Left renal cortex interstitium (tissue), 4 donors: ENCODE results near the gene GRAP2. TPM values are rescaled to one million over a fixed set of nuclear protein-coding genes. Genes with fewer than 3 reads are reported as not detected.
"Not testable (repeated sequence)": the region's sequence is repeated elsewhere in the genome, so short reads cannot be mapped to it uniquely, and the experiment has no call there.

Source experiments
- DNase-seq, 4 donors: peaks; one replicate each; pipeline ENCODE4 v3.0.0-alpha.2; 2013; ENCODE audit warnings: low read depth in 4 of 4, low spot score in 2 of 4, missing footprints in 1 of 4
- polyA plus RNA-seq, 4 donors: library from polyadenylated mRNA; unstranded; fragments of 120-200 nt; gene quantifications; one replicate each; pipeline ENCODE4 v1.2.1, GENCODE V29; 2013; ENCODE audit not compliant: insufficient read length in 4 of 4

Gene GRAP2
- polyA plus RNA-seq, 4 donors, result 0.76 to 1.3 (median 1.2) TPM

DNA sequence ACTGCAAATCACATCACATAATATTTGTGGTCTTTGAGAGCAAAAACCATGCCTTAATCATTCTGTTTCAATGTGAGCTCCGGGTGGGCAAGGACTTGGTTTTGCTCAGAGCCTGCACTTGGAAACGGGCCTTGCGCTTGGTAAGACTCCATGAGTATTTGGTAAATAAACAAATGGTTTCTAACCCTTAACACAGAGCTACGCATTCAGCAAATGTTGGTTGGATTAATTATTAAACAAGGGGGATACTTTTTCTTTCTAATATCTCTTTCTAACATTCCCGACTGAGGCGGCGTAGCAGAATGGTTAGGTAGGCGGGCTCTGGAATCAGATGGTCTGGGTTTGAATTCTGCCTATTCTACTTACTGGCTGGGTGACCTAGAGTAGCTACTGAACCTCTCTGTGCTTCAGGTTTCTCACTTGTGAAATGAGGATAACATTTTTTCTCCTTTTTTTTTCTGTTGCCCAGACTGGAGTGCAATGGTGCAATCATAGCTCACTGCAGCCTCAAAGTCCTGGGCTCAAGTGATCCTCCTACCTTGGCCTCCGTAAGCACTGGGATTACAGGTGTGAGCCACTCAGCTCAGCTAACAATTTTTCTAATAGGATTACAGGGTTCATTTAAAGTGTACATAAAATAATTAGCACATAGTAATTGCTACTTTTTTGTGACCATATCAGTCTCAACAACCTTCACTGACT lies 90.4 kb downstream of the GRAP2 start:
- no peak for DNase-seq

DNA sequence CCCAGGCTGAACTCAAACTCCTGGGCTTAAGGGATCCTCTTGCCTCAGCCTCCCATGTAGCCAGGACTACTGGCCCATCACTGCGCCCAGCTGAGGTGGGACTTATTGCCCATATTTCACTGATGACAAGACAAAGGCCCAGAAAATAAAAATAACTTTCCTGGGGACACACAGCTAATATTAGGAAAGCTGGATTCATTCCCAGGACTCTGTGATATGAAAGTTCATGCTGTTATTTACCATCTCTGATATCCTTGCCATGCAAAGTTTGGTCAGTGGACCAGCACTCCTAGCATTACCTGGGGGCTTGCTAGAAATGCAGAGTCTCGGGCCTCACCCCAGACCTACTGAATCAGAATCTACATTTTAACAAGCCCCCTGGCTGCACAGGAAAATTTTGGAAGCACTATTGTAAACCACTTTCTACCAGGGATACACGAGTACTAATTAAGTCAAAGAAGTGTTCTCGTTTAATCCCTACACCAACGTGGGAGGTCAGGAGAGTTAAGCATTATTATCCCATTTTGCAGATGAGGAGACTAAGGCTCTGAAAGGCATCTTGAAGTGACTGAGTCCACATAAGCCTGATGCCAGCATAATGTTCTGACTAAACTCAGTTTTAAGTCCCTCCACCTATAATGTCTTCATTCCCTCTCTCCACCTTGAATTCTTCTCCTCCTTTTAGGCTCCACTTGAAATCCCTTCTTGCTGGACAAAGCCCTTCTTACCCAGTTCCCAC lies 91.4 kb downstream of the GRAP2 start:
- no peak for DNase-seq

DNA sequence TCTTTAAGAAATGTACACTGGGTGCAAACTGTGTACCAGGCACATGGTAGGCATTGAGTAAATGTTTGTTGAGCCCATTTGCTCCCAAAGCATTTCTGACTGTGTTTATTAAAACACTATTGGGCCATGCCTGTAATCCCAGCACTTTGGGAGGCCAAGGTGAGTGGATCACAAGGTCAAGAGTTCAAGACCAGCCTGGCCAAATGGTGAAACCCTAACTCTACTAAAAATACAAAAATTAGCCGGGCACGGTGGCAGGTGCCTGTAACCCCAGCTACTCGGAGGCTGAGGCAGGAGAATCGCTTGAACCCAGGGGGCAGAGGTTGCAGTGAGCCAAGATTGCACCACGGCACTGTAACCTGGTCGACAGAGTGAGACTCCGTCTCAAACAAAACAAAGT lies 92.0 kb downstream of the GRAP2 start:
- not testable (repeated sequence) for DNase-seq

DNA sequence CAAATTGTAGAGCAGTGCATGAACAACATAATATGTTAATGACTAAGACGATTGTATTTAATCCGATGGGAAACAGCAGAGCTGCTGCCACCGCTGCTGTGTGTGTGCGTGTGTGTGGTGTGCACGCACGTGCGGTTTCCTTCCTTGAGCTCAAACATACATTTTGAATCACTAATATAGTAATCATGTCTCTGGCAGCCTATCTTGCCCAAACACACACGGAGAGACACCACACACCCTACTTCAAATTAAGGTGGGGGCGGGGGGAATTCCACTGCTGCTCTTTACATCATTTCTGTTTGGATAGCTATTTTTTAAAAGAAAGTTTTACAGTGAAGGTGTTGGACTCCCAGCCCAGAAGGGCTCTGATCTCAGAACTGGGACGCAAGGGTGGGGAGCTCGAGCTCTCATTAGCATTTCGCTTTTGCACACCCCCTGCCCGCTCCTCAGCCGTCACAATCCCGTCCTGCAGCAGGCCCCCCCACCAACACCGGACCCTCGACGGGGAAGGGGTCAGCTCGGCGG lies 93.2 kb downstream of the GRAP2 start:
- no peak for DNase-seq

DNA sequence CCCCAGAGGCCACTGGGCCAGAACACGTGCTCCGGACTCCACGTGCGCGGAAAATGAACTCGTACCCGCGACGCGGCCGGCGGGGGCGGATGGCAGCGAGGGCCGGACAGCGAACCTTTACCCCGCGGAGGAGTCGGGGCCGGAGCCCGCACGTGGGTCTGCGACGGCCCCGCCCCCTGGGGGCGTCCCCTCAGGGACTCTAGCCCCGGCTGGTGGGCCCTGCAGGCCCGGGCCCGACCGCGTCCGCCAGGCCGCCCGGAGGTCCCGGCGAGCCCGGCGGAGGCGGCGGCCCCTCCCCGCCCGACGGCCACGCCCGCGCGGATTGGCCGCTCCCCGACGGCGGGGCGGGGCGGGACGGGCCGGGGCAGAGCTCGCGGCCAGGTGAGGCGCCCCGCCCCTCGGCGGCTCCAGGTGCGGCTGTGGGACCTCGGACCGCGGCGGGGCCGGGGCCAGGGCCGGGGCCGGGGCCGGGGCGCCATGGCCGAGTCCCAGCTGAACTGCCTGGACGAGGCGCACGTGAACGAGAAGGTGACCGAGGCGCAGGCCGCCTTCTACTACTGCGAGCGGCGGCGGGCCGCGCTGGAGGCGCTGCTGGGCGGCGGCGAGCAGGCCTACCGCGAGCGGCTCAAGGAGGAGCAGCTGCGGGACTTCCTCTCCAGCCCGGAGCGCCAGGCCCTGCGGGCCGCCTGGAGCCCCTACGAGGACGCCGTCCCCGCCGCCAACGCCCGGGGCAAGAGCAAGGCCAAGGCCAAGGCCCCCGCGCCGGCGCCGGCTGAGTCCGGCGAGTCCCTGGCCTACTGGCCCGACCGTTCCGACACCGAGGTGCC lies 93.9 kb downstream of the GRAP2 start, which contains the start of gene FAM83F:
Gene FAM83F, plus strand, starts transcription at position 389 of the 827 bp plus-strand sequence. Its CDS starts 89 bp downstream, at position 478.
- no peak for DNase-seq

DNA sequence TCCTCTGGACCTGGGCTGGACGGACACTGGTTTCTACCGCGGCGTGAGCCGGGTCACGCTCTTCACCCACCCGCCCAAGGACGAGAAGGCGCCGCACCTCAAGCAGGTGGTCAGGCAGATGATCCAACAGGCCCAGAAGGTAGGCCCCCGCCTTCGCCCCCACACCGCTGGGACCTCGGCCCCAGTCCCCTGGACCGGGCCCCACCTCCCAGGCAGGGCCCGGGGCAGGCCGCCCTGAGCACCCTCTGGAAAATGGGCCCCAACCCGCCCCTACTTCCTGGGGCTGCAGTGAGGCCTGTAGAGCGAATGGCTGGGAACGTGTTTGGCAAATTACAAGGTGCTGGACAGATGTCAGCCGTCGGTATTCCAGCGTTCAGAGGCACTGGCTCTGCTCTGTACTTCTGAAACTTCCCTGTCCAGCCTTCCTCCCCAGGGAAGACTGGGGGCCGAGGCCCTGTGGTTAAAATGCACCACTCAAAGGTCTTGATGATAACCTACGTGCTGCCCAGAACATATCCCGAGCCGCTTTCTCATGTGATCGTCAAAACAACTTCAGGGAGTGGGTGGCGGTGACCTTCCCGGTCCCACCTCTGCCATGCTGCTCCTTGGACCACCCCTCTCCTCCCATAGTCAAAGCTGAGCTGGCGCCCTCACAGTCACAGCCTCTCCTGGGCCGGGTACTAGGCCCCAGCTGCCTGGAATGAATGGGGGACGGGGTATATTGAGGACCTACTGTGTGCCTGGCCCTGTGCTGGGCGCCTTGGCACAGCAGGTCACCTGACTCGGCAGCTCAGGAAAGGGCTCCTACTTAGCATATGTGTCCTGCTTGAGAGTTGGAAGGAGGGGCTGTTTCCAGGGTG lies 94.7 kb downstream of the GRAP2 start:
- DNase-seq, result no peak

DNA sequence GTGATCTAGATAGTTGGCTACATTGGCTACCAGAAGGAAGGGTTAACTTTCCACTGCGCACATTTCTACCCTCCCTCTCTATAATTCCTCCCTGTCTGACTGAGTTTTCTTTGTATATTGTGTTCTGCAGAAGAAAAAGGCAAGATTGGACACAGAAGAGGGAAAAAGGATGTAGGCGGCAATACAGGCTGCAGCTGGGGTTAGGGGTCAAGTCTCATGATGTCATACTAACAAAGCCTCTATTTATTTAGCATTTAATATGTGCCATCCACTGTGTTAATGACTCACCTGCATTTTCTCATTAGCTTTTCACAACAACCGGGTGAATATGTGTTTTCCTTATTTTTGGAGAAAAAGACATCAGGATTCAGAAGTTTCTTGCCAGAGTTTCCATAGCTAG lies 95.8 kb downstream of the GRAP2 start:
- no peak for DNase-seq

DNA sequence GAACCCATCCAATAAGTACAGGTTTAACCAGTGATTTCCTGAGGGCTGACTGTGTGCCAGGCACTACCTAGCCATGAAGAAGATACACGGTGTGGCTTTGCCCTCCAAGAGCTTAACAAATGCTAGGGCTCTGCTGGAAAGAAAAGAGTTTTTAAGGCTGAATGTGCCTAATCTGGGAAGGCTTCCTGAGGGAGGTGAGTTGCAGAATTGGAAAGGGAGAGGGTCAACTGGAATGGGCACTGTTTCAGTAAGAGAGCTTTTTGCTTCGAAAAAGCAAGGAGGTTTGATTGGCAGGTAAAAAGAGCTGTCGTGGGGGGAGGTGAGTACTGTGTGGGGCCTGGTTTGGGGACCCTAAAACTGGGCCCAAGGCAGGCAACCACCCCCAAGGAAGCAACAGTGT lies 96.5 kb downstream of the GRAP2 start:
- no peak for DNase-seq

DNA sequence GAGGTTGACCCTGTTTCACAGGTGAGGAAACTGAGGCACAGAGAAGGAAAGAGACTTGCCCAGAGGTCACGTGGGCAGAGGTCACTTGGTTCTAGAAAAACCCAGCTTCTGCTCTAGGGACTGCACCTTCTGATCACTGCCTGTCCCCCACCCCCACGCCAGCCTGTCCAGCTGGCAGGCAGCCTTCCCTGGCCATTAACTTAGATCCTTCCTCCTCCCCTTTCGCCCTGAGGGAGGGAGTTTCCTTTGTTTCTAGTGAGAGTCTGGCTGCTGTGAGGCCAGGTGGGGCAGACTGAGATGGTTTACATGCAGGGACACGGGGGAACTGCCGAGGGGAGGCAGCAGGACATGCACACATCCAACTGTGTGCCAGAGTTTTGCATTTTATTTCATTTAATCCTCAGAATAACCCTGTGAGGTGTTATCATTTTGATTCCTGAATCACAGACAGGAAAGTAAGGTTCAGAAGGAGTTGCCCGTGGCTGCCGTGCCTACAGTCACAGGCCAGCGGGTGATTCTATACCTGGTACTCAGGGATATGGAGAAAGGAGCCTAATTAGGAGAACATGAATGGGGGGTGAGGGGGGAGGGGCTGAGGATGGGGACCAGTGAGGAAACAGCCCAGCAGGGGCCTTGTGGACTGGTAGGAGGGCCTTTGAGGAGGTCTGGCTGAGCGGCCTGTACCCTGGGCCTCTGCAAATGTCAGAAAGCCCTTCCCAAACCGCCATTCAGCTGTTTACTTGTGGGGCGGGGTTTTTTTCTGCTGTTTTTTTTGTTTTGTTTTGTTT lies 97.2 kb downstream of the GRAP2 start:
- no peak for DNase-seq

DNA sequence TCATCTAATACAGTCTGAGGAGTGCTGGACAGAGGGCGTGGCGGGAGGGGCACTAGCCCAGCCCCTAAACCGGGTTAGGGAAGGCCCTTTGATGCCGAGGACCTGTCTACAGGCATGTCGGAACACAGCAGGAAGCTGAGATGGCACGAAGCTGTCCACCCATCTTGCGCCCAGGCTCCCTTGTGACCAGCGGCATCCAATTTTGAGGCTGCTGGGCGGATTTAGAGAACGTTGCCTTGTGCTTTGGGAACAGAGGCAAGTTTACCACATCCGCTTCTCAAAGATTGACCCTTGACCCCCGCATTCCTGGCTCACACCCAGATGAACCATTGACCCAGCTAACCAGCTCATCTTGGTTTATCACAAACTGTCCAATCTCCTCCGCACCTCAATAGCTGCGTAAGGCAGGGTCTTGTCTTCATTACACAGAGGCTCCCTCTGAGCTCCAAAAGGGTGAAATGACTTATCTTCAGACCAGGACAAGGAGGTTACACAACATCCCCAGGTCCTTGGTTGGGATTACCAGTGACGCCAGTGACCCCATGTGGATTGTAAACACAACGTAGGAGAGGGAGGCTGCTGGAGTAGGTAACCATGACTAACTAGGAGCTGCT lies 98.4 kb downstream of the GRAP2 start:
- DNase-seq, result no peak

DNA sequence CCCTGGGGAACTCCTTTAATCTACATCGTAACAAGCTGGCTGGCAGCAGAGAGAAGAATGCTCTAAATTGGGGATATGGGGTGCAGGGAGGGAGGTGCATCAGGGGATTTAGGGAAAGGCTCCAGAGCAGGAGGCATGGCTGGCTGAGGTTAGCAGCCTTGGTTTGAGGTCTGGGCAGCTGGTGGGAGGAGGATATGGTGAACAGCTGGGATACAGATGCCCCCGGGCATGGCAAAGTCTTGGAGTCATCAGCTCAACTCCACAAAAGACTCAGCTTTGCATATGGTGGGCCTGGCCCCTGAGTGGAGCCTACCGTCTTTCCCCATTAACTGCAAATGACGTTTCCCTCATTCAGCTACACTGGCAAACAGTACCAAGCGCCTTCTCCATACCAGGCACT lies 99.3 kb downstream of the GRAP2 start:
- DNase-seq, result no peak

DNA sequence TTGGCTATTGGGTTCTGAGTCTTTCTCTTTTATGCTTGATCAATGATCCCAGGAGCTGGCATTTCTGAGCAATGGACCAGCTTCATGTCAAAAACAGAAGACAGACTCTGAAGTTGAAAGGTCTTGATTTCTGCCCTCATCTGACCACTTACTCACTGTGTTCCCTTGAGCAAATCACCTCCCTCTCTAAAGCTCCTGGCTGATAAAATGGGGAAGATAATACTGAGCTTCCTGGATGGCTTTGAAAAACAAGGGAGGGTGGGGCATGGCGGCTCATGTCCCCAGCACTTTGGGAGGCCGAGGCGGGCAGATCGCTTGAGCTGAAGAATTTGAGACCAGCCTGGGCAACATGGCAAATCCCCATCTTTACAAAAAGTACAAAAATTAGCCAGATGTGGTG lies 100.2 kb downstream of the GRAP2 start:
- no peak for DNase-seq

DNA sequence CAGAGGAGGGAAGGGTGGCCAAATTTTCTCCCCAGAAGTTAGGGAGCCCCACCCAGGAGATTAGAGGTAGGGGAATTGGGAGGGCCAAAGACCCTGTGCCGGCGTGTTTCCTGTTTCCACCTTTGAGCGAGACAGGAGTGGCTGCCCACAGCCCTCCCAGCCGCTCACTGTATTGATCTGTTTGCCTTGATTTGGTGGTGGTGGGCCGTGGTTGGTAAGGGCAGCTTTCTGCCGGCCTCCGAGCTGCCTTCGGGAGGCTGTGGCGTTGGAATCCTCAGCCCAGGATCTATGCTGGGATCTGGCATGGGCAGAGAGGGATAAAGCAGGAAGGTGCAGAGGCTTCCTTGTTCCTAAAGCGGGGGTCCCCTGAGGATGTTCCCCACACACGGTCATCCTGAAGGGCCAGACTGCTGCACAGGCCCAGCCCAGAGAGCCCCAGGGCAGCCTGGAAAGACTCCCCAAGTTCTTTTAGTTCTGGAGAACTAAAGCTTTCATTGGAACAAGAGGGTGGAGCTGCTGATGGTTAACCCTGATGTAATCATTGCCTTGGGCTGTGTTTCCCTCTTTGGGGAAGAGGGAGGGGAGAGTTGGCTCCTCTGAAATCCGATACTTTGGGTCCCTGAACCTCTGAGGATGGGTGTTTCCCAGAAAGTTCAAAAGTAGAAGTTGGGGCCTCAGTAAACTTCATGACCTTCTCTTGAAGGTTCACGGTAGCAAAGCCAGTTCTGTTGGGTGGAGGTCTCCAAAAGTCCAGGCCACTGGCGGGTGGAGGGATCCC lies 101.1 kb downstream of the GRAP2 start:
- DNase-seq, result no peak

DNA sequence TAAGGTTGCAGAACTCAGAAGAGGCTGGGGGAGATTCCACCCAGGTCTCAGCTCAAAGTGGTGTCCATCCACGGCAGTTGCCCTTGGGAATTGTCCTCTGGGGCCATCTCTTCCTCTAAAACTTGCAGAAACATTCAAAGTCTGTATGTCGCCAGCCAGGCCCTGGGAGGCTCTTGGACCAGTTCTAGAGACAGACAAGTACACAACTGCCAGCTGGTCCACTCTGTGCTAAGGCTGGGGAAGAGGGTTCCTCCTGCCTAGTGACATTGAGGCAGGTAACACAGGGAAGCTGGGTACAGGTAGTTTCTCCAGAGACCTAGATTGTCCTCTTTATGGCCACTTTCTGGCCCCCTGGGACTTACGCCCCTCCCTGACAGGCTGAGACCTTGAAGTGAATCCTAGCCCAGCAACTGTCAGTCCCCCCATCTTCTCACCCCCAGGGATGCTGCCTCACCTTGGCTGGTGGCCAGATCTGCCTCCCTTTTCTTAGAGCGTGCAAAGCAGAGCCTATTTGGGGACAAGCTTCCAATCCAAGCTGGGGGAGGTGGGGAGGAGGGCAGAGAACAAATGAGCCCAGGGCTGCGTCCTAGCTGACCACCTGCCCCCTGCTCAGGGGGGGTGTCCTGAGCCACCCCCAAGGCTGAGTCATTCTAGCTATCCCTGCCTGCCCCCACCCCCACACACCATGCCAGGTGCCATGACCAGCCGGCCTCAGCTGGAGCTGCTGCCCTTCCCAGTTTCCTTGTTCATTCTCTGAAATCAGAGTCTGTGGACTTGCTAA lies 102.2 kb downstream of the GRAP2 start:
- no peak for DNase-seq

DNA sequence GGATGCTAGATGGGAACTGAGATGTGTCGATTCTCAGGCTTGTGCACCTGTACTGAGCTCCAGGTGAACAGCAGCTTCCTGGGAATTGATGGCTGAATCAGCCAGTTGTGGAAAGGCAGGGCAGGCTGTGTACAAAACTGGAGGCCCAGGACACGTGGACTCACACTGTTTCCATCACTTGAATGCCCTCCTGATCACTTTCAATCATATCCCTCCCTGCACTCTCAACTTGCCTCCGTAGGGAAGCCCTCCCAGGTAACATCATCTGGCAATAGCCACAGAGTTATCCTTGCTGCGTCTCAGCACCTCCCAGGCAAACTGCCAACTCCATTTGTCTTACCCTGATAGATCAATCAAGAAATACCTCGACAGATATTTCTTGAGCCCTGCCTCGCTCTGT lies 104.0 kb downstream of the GRAP2 start:
- no peak for DNase-seq

DNA sequence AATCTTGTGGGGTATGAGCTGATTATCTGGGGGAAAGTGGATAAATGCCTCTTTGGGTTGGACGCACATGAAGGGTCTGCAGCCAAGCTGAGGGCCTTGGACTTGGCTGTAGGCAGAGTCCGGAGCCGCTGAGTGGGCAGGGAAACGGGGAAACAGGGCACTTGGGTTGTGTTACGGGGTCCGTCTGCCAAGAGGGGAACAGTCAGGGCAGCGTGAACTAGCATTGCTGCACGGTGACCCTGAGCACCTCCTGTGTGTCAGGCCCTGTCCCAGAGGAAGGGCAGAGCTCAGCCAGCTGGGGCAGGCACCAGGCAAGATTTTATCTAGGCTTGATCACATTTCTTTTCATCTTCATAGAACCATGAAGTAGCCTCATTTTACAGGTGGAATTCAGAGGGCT lies 105.8 kb downstream of the GRAP2 start:
- no peak for DNase-seq
